ENCODE results near the gene MYRIP. TPM values are rescaled to one million over a fixed set of nuclear protein-coding genes. Genes with fewer than 3 reads are reported as not detected.

Gene MYRIP
- total and polyA plus RNA-seq, 11 donors = 0.42 to 2.2 (median 0.90) TPM

DNA sequence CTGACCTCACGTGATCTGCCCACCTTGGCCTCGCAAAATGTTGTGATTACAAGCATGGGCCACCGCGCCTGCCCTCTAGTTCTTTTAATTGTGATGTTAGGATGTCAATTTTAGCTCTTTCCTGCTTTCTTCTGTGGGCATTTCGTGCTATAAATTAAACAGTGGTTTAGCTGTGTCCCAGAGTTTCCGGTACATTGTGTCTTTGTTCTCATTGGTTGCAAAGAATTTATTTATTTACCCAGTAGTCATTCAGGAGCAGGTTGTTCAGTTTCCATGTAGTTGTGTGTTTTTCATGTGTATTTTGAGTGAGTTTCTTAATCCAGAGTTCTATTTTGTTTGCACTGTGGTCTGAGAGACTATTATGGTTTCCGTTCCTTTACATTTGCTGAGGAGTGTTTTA, 30.1 kb downstream of the MYRIP start:
- H3K4me3 ChIP-seq = no peak overlapping the region

DNA sequence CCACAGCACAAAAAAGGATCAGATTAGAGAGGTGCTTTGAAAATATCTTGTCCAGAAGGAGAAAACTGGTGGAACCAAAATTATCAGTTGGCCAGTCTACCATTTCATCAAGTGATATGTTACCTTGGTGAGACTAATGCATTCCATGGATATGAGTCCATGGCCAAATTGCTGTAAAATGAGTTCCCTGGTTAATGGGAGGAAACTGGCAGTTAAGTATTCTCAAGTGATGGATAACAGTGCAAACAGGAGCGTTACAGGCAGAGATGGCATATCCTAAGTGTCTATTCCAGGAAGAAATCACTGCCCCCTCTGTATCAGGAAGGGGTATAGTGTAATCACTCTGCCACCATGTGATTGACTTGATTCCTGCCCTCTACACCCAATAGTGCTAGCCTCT, 34.0 kb downstream of the MYRIP start:
- Histone ChIP-seq H3K27me3 (no peaks in the 10 kb centered on the region), H3K27ac (no peak overlapping the region), H3K4me3 (no peak overlapping the region), H3K36me3 (no peaks in the 10 kb centered on the region), H3K4me1 (no peaks in the 10 kb centered on the region), H3K9me3 (peaks cover 0 to 3% (median 0%) of the 10 kb centered on the region in 12 donors)
- TF ChIP-seq, protein P1, sequence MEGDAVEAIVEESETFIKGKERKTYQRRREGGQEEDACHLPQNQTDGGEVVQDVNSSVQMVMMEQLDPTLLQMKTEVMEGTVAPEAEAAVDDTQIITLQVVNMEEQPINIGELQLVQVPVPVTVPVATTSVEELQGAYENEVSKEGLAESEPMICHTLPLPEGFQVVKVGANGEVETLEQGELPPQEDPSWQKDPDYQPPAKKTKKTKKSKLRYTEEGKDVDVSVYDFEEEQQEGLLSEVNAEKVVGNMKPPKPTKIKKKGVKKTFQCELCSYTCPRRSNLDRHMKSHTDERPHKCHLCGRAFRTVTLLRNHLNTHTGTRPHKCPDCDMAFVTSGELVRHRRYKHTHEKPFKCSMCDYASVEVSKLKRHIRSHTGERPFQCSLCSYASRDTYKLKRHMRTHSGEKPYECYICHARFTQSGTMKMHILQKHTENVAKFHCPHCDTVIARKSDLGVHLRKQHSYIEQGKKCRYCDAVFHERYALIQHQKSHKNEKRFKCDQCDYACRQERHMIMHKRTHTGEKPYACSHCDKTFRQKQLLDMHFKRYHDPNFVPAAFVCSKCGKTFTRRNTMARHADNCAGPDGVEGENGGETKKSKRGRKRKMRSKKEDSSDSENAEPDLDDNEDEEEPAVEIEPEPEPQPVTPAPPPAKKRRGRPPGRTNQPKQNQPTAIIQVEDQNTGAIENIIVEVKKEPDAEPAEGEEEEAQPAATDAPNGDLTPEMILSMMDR (IDR thresholded peaks at IDR 0.05) = no peak
- TF ChIP-seq POLR2A (IDR thresholded peaks at IDR 0.05) = no peak
- WGBS, 4 donors = 67 to 77% (median 73%) methylated on average over 1 of the region's 1 CpG
- intact Hi-C loops (cut with DNase I) = no loop called here
- no peak for ATAC-seq
- no peak for DNase-seq

More for the DNA sequence above, 30.1 kb downstream of the MYRIP start:
- Histone ChIP-seq H3K27ac (no peak overlapping the region), H3K27me3 (no peaks in the 10 kb centered on the region), H3K9me3 (peaks cover 0 to 14% (median 0%) of the 10 kb centered on the region in 12 donors), H3K36me3 (no peaks in the 10 kb centered on the region), H3K4me1 (no peaks in the 10 kb centered on the region)
- TF ChIP-seq, protein P1 (IDR thresholded peaks at IDR 0.05) = no peak
- TF ChIP-seq POLR2A (IDR thresholded peaks at IDR 0.05) = no peak
- DNase-seq = no peak
- WGBS, 4 donors = 81 to 90% (median 86%) methylated on average over 7 of the region's 7 CpGs
- no peak for ATAC-seq
- intact Hi-C loops (cut with DNase I) = no loop called here

DNA sequence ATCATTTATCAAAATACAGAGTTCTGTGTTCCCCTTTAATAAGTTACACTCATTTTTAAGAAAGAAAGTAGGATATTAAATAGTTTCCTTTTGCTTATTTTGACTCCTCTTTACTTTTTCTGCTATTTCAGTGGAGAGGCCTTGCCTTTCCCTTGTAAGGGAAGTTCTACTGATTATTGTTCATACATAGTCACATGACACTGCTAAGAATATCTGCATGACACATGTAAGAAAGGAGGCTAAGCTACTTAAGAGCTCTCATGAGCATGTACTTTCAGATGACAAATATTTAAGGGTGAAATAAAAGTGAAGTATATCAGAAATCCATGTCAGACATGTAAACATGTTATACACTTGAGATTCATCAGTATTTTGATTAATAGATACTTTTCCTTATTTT, 39.0 kb downstream of the MYRIP start:
- no peaks in the 10 kb centered on the region for H3K4me1 ChIP-seq
- intact Hi-C loops (cut with DNase I) = no loop called here
- no peaks in the 10 kb centered on the region for H3K27me3 ChIP-seq
- TF ChIP-seq POLR2A (IDR thresholded peaks at IDR 0.05) = no peak
- TF ChIP-seq, protein P1 (IDR thresholded peaks at IDR 0.05) = no peak
- H3K27ac ChIP-seq = no peak overlapping the region
- no peak overlapping the region for H3K4me3 ChIP-seq
- H3K9me3 ChIP-seq = no peaks in the 10 kb centered on the region
- ATAC-seq (no peak), DNase-seq (no peak)
- no peaks in the 10 kb centered on the region for H3K36me3 ChIP-seq

DNA sequence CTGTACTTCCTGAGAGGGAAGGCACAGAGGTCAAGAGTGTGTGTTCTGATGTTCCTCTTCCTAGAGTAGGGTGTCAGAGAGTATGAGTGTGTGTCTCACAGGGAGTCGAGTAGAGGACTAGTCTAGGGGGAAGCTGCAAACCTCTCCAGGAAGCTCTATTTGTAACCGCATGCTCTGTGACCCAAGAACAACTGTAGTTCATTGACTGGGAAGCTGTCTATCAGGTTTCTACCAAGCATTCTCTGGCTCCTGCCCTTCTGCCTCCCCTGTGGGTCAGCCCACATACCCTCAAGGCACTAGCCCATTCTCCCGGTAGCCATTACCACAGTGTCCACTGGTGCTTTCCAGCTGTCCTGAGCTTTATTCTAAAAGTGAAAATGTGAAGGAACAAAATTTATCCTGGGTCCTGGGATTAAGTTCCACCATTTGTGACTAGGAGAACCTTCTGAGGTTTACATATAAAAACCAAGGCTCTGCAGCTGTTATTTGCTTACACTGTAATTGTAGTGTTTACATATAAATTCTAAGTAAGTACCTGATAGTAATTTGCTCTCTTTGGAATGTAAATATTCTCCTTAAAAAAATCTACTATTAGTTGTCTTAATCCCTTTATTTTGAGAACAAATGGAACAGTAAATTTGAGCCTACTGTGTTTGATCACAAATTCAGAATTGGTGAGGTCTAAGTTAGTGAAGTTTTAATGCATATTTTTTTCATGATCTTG, 40.7 kb downstream of the MYRIP start:
- Histone ChIP-seq H3K27me3 (no peaks in the 10 kb centered on the region), H3K9me3 (no peaks in the 10 kb centered on the region), H3K36me3 (no peaks in the 10 kb centered on the region), H3K4me3 (no peak overlapping the region), H3K27ac (no peak overlapping the region), H3K4me1 (no peaks in the 10 kb centered on the region)
- intact Hi-C loops (cut with DNase I) = no loop called here
- ATAC-seq (no peak), DNase-seq (no peak)
- 66 to 77% (median 71%) methylated on average over 3 of the region's 3 CpGs for WGBS, 4 donors
- TF ChIP-seq, protein P1 (IDR thresholded peaks at IDR 0.05) = no peak
- no peak for TF ChIP-seq POLR2A (IDR thresholded peaks at IDR 0.05)
